Endothelial cell of umbilical vein (primary cell): ENCODE results near the gene NDUFS2. TPM values are rescaled to one million over a fixed set of nuclear protein-coding genes. Genes with fewer than 3 reads are reported as not detected.

Source experiments
- BruUV-seq: library from RNA; stranded (reverse); fragments of 400-500 nt; replicated peaks from 2 replicates; lab custom pipeline; 2021; lab: Mats Ljungman, UMichigan
- CTCF ChIA-PET: fragments of 300-600, 350-600 bp; sonication (Branson Sonifier 250); formaldehyde crosslinking; loops from one replicate; lab custom pipeline; 2021; ENCODE audit warnings: antibody characterized with exemption, inconsistent platforms; lab: Charles Lee
- POLR2A ChIA-PET: fragments of 300-600, 350-600 bp; sonication (Branson Sonifier 250); formaldehyde crosslinking; loops from one replicate; lab custom pipeline; 2021; ENCODE audit warnings: antibody characterized with exemption, inconsistent platforms; lab: Charles Lee
- DNase-seq: peaks from one replicate; pipeline ENCODE4 v3.0.0-alpha.2; 2011; ENCODE audit warnings: low read depth, low spot score
- FAIRE-seq: peaks from 2 replicates; lab custom pipeline; 2011; peaks lifted over from hg19 to GRCh38; lab: Jason Lieb, UNC
- H2AFZ ChIP-seq: 2 replicates; pipeline ENCODE4 v1.6.0; 2012; ENCODE audit warnings: low read depth, low read length, control low read depth, inconsistent platforms
- H3K27ac ChIP-seq: 2 replicates; pipeline ENCODE4 v1.5.1; 2011; ENCODE audit warnings: low read depth, mild to moderate bottlenecking, control low read depth, low read length, moderate library complexity; ENCODE audit not compliant: insufficient read depth
- H3K27me3 ChIP-seq, 2 experiments: 2 replicates each; pipeline versions ENCODE4 v1.6.0 to v1.6.1; 2011; ENCODE audit warnings: low read length in 2 of 2, mixed read lengths in 1 of 2; ENCODE audit not compliant: control insufficient read depth in 2 of 2, insufficient read depth in 2 of 2
- H3K36me3 ChIP-seq, 2 experiments: 2 replicates in 1 of 2; 3 replicates in 1 of 2; pipeline ENCODE4 v1.5.1; 2011; ENCODE audit warnings: low read length in 2 of 2, mild to moderate bottlenecking in 1 of 2, moderate library complexity in 1 of 2; ENCODE audit not compliant: control insufficient read depth in 2 of 2, insufficient read depth in 2 of 2; ENCODE audit errors: extremely low read depth in 1 of 2
- H3K4me1 ChIP-seq: 3 replicates; pipeline ENCODE4 v1.5.1; 2011; ENCODE audit warnings: mild to moderate bottlenecking, low read length; ENCODE audit not compliant: control insufficient read depth, insufficient read depth; ENCODE audit errors: extremely low read depth
- H3K4me2 ChIP-seq: 2 replicates; pipeline ENCODE4 v1.6.1; 2011; ENCODE audit warnings: low read length, control low read depth, mixed read lengths; ENCODE audit not compliant: insufficient read depth
- H3K4me3 ChIP-seq, 3 experiments: fragments of 200-600 bp in 1 of 3; sonication (generic), shearing (Covaris generic) in 1 of 3; replicated peaks in 1 of 3; 2 replicates each; pipeline ENCODE4 v1.5.1; 2011 to 2016; ENCODE audit warnings: control low read depth in 3 of 3, low read length in 3 of 3, mild to moderate bottlenecking in 2 of 3, inconsistent platforms in 1 of 3, low read depth in 1 of 3, moderate library complexity in 1 of 3; ENCODE audit not compliant: insufficient read depth in 1 of 3
- H3K79me2 ChIP-seq: 2 replicates; pipeline ENCODE4 v1.6.0; 2012; ENCODE audit warnings: low read length, inconsistent platforms; ENCODE audit not compliant: control insufficient read depth, insufficient read depth
- H3K9ac ChIP-seq: replicated peaks from 2 replicates; pipeline ENCODE3; 2011; ENCODE audit warnings: low read length, control low read depth; ENCODE audit not compliant: insufficient read depth; ENCODE audit errors: extremely low read depth
- H3K9me1 ChIP-seq: replicated peaks from 3 replicates; pipeline ENCODE4 v1.6.0; 2011; ENCODE audit warnings: mild to moderate bottlenecking, low read length; ENCODE audit not compliant: control insufficient read depth, insufficient read depth; ENCODE audit errors: extremely low read depth
- H3K9me3 ChIP-seq: replicated peaks from 2 replicates; pipeline ENCODE4 v1.5.1; 2012; ENCODE audit warnings: low read length, inconsistent platforms; ENCODE audit not compliant: control insufficient read depth, insufficient read depth
- H4K20me1 ChIP-seq: replicated peaks from 2 replicates; pipeline ENCODE3; 2011; ENCODE audit warnings: mild to moderate bottlenecking, low read length; ENCODE audit not compliant: control insufficient read depth, insufficient read depth; ENCODE audit errors: extremely low read depth
- EZH2 ChIP-seq: IDR thresholded peaks from 2 replicates; pipeline ENCODE4 v1.6.1; 2012; ENCODE audit warnings: borderline replicate concordance, low read depth, mild to moderate bottlenecking, moderate library complexity, low read length, inconsistent platforms; ENCODE audit not compliant: severe bottlenecking
- FOS ChIP-seq: IDR thresholded peaks from 2 replicates; pipeline ENCODE4 v1.6.1; 2011; ENCODE audit warnings: mild to moderate bottlenecking, low read length, moderate library complexity, borderline replicate concordance; ENCODE audit not compliant: insufficient read depth
- GATA2 ChIP-seq: IDR thresholded peaks from 2 replicates; pipeline ENCODE4 v1.7.0; 2011; ENCODE audit warnings: low read depth, mild to moderate bottlenecking, moderate library complexity, mixed read lengths, low read length; ENCODE audit not compliant: insufficient read length, insufficient read depth
- JUN ChIP-seq: IDR thresholded peaks from 2 replicates; pipeline ENCODE4 v1.6.1; 2011; ENCODE audit warnings: borderline replicate concordance, low read depth; ENCODE audit not compliant: insufficient read length, insufficient read depth
- MYC ChIP-seq: IDR thresholded peaks from one replicate; pipeline ENCODE4 v1.6.1; 2011; ENCODE audit warnings: mild to moderate bottlenecking, low read depth, low read length
- POLR2A ChIP-seq: IDR thresholded peaks from 2 replicates; pipeline ENCODE4 v1.6.1; 2012; ENCODE audit warnings: low read depth, mild to moderate bottlenecking, control low read depth, low read length
- POLR2AphosphoS5 ChIP-seq: IDR thresholded peaks from 2 replicates; pipeline ENCODE4 v1.6.1; 2012; ENCODE audit warnings: low read depth, mild to moderate bottlenecking, control low read depth, low read length, moderate library complexity; ENCODE audit not compliant: insufficient read depth
- dilution Hi-C: fragments of 300-500 bp; cut with MboI; formaldehyde crosslinking; loops from one replicate; pipeline ENCODE4 v1.15.0; 2019; ENCODE audit warnings: low sequenced_read_pairs; ENCODE audit not compliant: extremely low pct_ligation_motif_present
- intact Hi-C: fragments of 100-400 bp; cut with micrococcal nuclease; formaldehyde crosslinking; loops from one replicate; pipeline ENCODE4 v1.10.0; 2022
- polyA plus RNA-seq, 4 experiments: library from polyadenylated mRNA; depleted of rRNA in 3 of 4; stranded (reverse) in 3 of 4; unstranded in 1 of 4; fragments of >200 nt; gene quantifications; 2 replicates each; pipeline versions ENCODE4 v1.2.1 to v1.2.3, GENCODE V29; 2011 to 2012; ENCODE audit warnings: missing spikeins in 1 of 4
- total RNA-seq: library from RNA; stranded (reverse); gene quantifications from 2 replicates; pipeline ENCODE4 v1.2.3, GENCODE V29; 2021
- TF ChIP-seq, protein P1 (sequence below), 2 donors: IDR thresholded peaks; 1 replicate in 1 of 2; 2 replicates in 1 of 2; pipeline ENCODE4 v1.5.1; 2011; ENCODE audit warnings: low read length in 2 of 2, mild to moderate bottlenecking in 2 of 2, moderate library complexity in 2 of 2, control low read depth in 1 of 2, inconsistent platforms in 1 of 2, low read depth in 1 of 2; ENCODE audit not compliant: insufficient read depth in 1 of 2; ENCODE audit errors: extremely low read depth in 1 of 2
- TF ChIP-seq, protein P2 (sequence below): IDR thresholded peaks from 2 replicates; pipeline ENCODE4 v1.6.1; 2011; ENCODE audit not compliant: insufficient read depth, insufficient read length

NDUFS2 gene
- total and polyA plus RNA-seq, 2 donors (not counting 3 experiments of a cell fraction or from before 2014, with no cell fraction given) = 95.1 to 130 TPM

DNA sequence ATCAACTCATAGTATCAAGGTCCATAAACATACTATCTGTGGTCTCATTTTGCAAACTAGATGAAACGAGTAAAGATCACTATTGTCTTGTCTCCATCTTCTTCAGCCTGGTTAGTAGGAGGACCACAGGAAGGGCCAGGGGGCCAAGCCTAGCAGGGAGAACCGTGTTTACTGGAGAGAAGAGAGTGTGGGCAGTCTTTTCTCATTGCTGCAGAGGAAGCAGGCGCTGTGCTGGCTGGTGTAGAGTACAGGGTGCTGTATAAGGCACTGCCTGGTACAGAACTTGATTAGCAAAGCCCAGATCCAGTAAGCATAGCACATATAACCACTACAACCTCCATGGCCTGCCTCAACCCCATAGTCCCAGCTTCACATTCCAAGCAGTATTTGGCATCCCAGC is 14.9 kb upstream of the NDUFS2 start:
- Histone ChIP-seq H3K9me1 (no peaks in the 10 kb centered on the region), H3K4me1 (peaks cover 28% of the 10 kb centered on the region), H3K27ac (no peak overlapping the region), H3K79me2 (no peaks in the 10 kb centered on the region), H3K27me3 (no peaks in the 10 kb centered on the region), H3K4me3 (no peak overlapping the region), H3K36me3 (peaks cover 0 to 3% of the 10 kb centered on the region in 2 experiments), H2AFZ (no peak overlapping the region), H3K4me2 (no peak overlapping the region), H4K20me1 (no peaks in the 10 kb centered on the region), H3K9ac (no peak overlapping the region), H3K9me3 (no peaks in the 10 kb centered on the region)
- CTCF ChIA-PET = no interaction called here
- TF ChIP-seq, protein P1, sequence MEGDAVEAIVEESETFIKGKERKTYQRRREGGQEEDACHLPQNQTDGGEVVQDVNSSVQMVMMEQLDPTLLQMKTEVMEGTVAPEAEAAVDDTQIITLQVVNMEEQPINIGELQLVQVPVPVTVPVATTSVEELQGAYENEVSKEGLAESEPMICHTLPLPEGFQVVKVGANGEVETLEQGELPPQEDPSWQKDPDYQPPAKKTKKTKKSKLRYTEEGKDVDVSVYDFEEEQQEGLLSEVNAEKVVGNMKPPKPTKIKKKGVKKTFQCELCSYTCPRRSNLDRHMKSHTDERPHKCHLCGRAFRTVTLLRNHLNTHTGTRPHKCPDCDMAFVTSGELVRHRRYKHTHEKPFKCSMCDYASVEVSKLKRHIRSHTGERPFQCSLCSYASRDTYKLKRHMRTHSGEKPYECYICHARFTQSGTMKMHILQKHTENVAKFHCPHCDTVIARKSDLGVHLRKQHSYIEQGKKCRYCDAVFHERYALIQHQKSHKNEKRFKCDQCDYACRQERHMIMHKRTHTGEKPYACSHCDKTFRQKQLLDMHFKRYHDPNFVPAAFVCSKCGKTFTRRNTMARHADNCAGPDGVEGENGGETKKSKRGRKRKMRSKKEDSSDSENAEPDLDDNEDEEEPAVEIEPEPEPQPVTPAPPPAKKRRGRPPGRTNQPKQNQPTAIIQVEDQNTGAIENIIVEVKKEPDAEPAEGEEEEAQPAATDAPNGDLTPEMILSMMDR (IDR thresholded peaks at IDR 0.05; ENCODE audit: extremely low read depth in 1 of 2, insufficient read depth in 1 of 2, low read depth in 1 of 2, low read length in 2 of 2) = no peak
- no peak for TF ChIP-seq POLR2A
- TF ChIP-seq POLR2AphosphoS5 = no peak
- no peak for TF ChIP-seq GATA2
- no peak for TF ChIP-seq FOS
- TF ChIP-seq, protein P2, sequence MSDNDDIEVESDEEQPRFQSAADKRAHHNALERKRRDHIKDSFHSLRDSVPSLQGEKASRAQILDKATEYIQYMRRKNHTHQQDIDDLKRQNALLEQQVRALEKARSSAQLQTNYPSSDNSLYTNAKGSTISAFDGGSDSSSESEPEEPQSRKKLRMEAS = no peak
- TF ChIP-seq JUN = no peak
- no peak for TF ChIP-seq EZH2
- TF ChIP-seq MYC = no peak
- intact Hi-C loops (no loop called here), dilution Hi-C loops (no loop called here)
- FAIRE-seq = no peak
- no peak for DNase-seq
- BruUV-seq = no TSS peak
- POLR2A ChIA-PET = no interaction called here
